ENCODE results near the gene PHOX2A.
"Not testable (repeated sequence)": the region's sequence is repeated elsewhere in the genome, so short reads cannot be mapped to it uniquely, and the experiment has no call there.

The PHOX2A gene

DNA sequence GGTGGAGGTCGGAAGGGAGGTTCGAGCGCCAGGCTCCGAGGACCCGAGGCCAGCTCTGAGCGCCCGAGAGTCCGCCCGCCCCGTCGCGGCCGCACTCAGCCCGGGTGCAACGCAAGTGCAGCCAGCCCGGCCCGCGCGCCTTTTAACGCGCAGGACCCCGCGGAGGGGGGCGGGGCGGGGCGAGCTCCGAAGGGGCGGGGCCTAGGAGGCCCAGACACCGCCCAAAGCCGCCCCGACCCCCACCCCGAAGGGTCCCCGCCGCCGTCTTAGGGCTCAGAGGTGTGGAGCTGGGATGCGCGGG is at the start of gene PHOX2A:
TSS of gene PHOX2A (minus strand) at position 117 of the 301 bp plus-strand sequence. CDS start 172 bp downstream, outside the sequence.
- in situ Hi-C loops (cut with MboI; ENCODE audit: low sequenced_read_pairs) = no loop called here

DNA sequence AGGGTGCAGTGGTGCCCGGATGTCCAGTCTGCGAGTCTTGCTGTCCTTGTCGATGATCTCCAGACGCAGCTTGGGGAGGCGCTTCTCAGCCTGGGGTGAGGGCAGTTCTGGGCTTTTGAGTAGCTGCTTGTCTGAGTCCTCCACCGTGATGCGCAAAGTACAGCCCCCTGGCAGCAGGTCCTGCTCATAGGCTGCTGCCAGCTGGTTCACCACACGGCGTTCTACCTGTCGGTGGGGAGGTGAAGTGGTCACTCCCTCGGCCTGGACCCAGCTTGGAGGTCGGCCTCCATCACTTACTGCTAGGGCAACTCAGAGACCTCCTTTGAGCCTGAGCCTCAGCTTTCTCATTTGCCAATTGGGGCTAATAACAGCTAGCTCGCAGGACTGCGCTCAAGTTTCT is 49.4 kb upstream of the PHOX2A start:
- in situ Hi-C loops (cut with MboI; ENCODE audit: low sequenced_read_pairs) = loop anchor here (25.0 kb wide), 1 partner anchor 119 kb away; no protein-coding TSS in a partner anchor

DNA sequence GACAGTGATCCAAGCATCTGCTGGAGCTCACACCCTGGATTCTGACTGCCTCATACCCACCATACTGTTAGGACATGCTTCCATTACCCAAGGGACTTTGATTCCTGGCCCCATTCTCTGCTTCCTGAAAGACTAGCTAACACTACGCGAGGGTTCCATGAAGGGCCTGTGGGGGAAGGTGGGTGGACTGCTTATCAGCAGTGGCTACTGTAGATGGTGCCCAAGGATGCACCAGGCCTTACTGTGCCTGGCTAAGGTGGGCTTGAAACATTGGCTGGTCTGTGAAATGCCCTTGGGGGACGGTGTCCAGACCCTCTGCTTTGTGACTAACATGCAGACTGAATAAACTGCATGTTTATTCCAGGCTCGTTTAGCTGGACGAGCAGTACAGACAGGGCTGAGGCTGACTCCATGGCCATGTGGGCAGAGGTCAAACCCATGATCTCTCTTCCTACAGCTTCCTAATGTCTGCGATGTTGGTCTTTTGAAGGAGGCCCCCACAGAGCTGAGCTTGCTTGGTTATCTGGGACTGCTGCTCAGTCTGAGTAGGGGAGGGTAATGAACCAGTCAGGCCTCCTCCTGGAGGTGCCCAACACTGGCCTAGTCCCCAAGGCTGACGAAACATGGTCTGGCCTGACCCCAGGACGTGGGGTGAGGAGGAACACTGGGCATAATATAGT is 48.3 kb upstream of the PHOX2A start:
- in situ Hi-C loops (cut with MboI; ENCODE audit: low sequenced_read_pairs) = loop anchor here (25.0 kb wide), 1 partner anchor 120 kb away; no protein-coding TSS in a partner anchor

DNA sequence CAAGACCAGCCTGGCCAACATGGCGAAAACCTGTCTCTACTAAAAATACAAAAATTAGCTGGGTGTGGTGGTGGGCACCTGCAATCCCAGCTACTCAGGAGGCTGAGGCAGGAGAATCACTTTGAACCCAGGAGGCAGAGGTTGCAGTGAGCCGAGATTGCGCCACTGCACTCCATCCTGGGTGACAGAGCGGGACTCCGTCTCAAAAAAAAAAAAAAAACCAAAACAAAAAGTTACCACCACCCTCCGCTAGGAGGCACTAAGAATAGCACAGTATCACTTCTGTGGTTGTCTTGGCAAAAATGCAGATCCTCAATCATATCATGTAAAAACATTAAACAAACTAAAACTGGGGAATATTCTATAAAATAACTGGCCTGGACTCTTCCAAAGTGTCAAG is 46.8 kb upstream of the PHOX2A start:
- in situ Hi-C loops (cut with MboI; ENCODE audit: low sequenced_read_pairs) = loop anchor here (25.0 kb wide), 1 partner anchor 122 kb away; no protein-coding TSS in a partner anchor

DNA sequence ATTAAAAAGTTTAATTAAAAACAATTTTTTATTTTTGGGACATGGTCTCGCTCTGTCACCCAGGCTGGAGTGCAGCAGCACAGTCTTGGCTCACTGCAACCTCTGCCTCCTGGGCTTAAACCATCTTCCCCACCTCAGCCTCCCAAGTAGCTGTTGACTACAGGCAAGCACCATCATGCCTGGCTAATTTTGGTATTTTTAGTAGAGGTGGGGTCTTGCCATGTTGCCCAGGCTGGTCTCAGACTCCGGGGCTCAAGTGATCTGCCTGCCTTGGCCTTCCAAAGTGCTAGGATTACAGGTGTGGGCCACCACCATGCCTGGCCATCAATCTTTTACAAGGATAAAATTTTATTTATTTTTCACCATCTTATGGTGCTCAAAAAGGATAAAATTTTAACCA is 43.3 kb upstream of the PHOX2A start:
- in situ Hi-C loops (cut with MboI; ENCODE audit: low sequenced_read_pairs) = loop anchor here (25.0 kb wide), 1 partner anchor 125 kb away; no protein-coding TSS in a partner anchor

DNA sequence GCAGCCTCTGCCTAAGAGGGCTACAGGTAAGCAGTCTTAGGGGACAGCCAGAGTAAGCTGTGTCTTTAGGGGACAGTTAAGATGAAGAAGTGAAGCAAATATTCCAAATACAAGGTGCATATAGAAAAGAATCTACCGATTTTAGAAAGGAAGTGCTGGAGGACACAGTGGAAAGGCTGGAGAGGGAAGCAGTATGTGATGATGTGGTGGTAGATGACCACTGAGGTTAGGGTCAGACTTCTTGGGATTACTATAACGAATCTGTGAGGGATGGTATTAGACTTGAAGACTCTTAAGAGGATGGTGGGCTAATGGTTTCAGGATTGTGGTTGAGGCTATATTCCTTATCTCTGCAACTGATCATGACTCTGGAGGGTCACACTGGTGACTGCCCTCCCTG is 40.0 kb upstream of the PHOX2A start:
- in situ Hi-C loops (cut with MboI; ENCODE audit: low sequenced_read_pairs) = loop anchor here (25.0 kb wide), 1 partner anchor 128 kb away; no protein-coding TSS in a partner anchor

DNA sequence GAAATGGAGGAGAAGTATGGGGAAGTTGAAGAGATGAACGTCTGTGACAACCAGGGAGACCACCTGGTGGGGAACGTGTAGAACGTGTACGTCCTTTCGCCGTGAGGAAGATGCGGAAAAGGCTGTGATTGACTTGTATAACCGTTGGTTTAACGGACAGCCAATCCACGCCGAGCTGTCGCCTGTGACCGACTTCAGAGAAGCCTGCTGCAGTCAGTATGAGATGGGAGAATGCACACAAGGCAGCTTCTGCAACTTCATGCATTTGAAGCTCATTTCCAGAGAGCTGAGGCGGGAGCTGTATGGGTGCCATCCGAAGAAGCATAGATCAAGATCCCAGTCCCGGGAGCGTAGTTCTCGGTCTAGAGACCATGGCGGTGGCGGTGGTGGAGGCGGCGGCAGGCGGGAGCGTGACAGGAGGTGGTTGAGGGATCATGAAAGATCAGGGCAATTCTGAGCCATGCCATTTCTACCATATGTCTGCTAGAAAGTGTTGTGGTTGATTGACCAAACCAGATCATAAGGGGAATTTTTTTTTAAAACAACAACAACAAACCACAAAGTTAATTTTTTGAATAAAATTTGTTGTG is 36.8 kb upstream of the PHOX2A start:
- in situ Hi-C loops (cut with MboI; ENCODE audit: low sequenced_read_pairs) = loop anchor here (25.0 kb wide), 1 partner anchor 131 kb away; no protein-coding TSS in a partner anchor

DNA sequence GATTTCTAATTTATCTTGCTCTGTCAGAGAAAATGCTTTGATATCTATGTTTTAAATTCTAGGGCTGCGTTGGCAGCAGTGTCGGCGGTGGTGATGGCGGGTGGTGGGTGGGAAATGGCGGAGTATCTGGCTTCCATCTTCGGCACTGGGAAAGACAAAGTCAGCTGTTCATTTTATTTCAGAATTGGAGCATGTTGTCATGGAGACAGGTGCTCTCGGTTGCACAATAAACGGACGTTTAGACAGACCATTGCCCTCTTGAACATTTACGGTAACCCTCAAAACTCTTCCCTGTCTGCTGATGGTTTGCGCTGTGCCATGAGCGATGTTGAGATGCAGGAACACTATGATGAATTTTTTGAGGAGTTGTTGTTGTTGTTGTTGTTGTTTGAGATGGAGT is 36.1 kb upstream of the PHOX2A start:
- in situ Hi-C loops (cut with MboI; ENCODE audit: low sequenced_read_pairs) = loop anchor here (25.0 kb wide), 1 partner anchor 132 kb away; no protein-coding TSS in a partner anchor

DNA sequence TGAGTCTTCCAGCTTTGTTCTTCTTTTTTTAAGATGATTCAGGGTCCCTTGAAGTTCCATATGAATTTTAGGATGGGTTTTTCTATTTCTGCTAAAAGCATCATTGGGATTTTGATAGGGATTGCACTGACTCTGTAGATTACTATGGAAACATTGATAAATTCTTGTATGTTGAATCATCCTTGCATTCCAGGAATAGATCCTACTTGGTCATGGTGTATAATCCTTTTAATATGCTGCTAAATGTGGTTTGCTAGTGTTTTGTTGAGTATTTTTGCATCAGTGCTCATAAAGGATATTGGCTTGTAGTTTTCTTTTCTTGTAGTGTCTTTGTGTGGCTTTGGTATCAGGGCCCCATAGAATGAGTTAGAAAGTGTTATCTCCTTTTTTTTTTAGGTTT is 34.9 kb upstream of the PHOX2A start:
- in situ Hi-C loops (cut with MboI; ENCODE audit: low sequenced_read_pairs) = loop anchor here (25.0 kb wide), 1 partner anchor 133 kb away; no protein-coding TSS in a partner anchor

DNA sequence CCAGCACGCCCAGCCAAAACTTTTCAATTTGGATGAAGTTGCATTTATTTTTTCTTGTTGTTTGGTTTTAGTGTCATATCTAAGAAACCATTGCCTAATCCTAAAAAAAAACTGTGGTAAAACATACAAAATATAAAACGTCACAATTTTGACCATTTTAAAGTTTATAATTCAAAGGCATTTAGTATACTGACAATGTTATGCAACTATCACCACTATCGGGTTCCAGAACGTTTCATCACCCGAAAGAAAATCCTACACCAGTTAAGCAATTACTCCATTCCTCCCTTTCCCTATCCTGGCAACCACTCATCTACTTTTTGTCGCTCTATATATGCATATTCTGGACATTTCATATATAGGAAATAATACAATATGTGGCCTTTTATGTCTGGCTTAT is 30.5 kb upstream of the PHOX2A start:
- in situ Hi-C loops (cut with MboI; ENCODE audit: low sequenced_read_pairs) = no loop called here

DNA sequence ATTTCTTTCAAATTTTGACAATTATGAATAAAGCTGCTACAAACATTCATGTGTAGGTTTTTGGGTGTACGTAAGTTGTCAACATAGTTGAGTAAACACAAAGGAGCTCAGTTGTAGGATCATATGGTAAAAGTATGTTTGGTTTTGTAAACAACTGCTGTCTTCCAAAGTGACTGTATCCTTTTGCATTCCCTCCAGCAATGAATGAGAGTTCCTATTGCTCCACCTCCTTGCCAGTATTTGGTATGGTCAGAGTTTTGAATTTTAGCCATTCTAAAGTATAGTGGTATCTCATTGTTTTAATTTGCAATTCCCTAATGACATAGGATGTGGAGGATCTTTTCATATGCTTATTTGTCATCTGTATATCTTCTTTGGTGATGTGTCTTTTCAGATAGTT is 28.0 kb upstream of the PHOX2A start:
- in situ Hi-C loops (cut with MboI; ENCODE audit: low sequenced_read_pairs) = no loop called here

DNA sequence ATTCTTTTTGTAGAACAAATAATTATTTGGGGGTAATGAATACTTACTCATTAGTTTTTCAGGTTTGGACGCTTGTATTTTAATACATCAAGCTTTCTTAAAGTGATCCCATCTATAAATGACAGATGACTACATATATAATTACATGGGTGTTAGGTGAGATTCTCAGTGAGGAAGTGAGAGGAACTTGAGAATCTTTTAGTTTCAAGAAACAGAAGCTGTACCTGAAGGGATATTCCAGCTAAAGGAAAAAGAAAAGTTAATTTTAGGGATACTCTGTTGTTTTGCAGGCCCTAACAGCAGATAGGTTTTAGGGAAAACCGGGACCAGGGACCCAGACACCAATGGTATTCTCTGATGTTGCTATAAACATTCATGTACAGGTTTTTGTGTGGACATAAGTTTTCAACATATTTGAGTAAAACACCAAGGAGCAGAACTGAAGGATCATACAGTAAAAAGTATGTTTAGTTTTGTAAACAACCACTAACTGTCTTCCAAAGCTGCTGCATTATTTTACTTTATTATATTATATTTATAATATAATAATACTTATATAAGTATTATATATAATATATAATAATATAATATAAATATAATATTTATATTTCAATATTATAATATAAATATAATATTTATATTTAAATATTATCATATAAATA is 24.1 kb upstream of the PHOX2A start:
- in situ Hi-C loops (cut with MboI; ENCODE audit: low sequenced_read_pairs) = no loop called here

DNA sequence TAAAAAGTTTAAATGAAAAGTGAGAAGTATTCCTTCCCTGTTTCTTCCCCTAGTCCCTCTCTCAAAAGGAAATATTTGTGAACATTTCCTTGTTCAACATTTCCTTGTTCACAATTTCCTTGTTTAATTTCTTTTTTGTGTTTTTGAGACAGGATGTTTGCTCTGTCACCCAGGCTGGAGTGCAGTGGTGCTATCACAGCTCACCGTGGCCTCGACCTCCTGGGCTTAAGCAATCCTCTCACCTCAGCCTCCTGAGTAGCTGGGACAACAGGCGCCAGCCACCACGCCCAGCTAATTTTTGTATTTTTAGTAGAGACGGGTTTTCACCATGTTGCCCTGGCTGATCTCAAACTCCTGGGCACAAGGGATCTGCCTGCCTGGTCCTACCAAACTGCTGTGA is 23.0 kb upstream of the PHOX2A start:
- in situ Hi-C loops (cut with MboI; ENCODE audit: low sequenced_read_pairs) = not testable (repeated sequence)

DNA sequence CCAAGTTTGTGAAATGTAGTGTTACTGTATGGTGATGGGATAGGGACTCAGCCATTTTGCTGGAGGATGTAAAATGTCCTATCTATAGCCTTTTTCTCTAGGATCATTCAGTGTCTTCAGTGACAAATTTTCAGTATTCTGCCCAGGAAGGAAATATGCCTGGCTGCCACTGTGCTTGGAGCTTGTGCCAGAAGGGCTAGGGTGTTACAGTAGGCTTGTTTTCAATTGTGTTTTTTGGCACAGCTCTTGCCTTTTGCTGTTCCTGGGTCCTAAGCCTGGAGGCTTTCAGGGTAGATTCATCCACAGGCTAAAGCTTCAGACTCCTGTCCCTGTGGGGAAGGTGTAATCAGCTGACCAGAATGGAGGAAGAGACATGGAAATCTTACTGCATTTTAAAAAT is 22.0 kb upstream of the PHOX2A start:
- in situ Hi-C loops (cut with MboI; ENCODE audit: low sequenced_read_pairs) = no loop called here

DNA sequence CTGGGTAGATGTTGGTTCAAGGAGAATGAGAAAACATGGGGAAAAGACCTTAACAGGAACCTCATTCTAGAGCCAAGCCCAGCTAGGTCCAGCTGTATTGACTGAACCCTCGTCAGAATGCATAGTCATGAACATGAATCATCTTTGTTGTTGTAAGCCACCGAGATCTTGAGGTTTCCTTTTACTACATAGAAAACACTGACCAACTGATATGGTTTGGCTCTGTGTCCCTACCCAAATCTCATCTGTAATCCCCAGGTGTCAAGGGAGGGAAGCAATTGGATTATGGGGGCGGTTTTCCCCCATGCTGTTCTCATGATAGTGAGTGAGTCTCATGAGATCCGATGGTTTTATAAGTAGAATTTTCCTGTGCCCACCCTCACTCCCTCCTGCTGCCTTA is 19.4 kb upstream of the PHOX2A start:
- in situ Hi-C loops (cut with MboI; ENCODE audit: low sequenced_read_pairs) = no loop called here

DNA sequence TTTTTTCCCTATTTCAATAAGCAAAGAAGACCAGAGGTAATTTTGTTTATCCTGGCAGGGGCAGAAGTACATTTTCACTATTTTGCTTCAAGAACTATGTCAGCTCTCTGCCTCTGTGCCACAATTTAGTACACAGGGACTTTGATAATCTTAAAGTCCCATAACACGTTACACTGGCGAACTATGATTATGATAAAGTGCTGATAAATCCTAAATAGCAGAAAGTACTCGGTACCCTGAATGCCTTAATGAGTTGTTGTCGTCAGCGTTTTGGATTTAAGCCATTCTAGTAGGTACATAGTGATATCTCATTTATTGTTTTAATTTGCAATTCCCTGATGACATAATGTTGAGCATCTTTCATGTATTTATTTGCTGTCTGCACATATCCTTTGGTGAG is 16.6 kb upstream of the PHOX2A start:
- in situ Hi-C loops (cut with MboI; ENCODE audit: low sequenced_read_pairs) = no loop called here

DNA sequence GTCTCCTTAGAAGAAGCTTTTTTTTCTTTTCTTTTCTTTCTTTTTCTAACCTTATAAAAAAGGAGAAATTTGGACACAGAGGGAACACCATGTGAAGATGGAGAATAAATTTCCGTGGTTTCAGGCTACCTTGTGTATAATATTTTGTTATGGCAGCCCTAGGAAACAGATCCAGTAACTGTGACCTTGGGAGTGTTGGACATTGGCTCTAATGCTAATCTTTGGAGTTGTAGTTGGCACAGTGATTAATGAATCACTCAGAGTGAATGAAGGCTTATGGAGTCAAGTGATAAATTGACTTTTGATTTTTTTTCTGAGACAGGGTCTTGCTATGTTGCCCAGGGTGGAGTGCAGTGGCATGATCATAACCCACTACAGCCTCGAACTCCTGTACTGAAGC is 15.5 kb upstream of the PHOX2A start:
- in situ Hi-C loops (cut with MboI; ENCODE audit: low sequenced_read_pairs) = no loop called here

DNA sequence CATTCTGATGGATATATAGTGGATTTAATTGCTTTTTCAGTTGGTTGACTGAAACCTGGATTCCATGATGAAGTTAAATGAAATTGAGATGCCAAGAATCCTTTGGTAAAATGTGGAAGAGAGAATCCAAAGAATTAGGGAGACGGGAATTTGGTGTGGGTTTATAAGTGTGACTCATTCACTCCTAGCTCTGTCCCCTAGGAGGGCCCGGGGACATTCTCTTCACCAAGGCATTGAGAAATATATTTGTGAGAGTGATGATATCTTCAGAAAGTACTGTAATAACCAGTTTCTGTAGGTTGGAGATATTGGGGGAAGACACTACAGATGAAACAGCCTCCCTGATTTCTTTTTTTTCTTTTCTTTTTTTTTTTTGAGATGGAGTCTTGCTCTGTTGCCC is 13.6 kb upstream of the PHOX2A start:
- in situ Hi-C loops (cut with MboI; ENCODE audit: low sequenced_read_pairs) = no loop called here

DNA sequence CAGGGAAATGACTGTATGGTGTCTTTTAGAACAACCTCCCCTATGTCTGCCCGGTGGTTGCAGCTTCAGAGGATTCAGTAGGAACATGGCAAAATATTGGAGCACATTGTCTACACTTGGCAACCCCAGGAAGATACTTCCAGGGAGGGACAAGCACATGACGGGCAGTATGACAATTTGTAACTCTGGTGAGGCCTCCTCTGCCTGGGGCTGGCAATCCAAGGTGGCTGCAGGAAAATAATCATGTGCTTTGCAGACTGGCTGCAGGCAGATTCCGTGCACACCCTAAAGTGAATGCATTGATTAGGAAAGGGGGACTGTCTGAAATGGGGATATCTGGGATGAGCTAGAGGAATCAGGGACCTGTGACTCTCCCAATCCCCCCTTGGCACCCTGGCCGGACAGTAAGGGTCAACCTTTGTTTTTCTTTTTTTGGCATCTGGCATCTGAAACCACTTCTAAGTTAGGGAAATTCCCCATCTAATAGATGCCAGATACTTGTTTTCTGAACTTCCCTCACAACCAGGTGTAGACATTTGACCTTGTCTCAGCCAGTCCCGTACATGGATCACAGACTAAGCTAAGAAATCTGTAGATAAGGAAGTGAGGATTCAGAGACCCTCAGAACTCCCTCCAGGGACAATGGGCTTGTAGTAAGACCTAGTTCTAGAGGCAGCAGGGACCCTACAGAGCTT is 10.5 kb upstream of the PHOX2A start:
- in situ Hi-C loops (cut with MboI; ENCODE audit: low sequenced_read_pairs) = no loop called here

DNA sequence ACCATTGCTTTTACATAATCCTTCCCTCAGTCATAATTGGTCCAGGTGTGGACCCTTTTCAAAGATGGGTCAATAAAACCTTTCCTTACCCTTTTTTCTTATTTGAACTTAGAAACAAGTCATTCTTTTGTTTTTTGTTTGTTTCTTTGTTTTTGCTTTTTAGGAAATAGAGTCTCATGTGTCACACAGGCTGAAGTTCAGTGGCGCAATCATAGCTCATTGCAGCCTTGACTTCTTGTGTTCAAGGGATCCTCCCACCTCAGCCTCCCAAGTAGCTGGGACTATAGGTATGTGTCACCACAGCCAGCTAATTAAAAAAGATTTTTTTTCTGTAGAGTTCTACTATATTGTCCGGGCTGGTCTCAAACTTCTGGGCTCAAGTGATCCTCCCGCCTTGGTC is 9.4 kb upstream of the PHOX2A start:
- in situ Hi-C loops (cut with MboI; ENCODE audit: low sequenced_read_pairs) = no loop called here

DNA sequence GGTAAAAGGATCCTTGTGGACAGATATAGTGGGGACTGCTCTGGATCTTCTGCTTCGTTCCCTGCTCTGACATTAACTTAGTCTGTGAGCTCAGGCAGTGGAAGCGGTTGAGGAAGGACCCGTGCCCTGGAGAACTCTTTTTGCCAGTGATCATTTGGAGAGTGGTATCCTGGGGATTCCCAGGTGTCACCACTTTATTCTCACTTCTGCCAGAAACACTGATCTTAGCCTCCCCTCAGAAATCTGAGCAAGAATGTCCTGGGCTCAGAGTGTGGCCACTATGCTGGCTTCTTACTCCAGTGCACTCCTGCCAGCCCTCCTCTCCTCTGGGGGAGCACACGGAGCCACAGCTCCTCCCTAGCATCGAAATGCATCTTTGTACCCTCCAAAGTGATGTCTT is 7.6 kb upstream of the PHOX2A start:
- in situ Hi-C loops (cut with MboI; ENCODE audit: low sequenced_read_pairs) = no loop called here
